Measurements from ENCODE around the gene S100A5.

S100A5 gene

GRCh38 chr1:153560241-153560640 lies 19.5 kb upstream of the S100A5 start:
- no peaks in the 10 kb centered on the region for H3K36me3 Mint-ChIP-seq (ENCODE audit: low read depth)
- H3K9me3 Mint-ChIP-seq: no peaks in the 10 kb centered on the region
- no peaks in the 10 kb centered on the region for H3K27me3 Mint-ChIP-seq
- peaks cover 5% of the 10 kb centered on the region for H3K4me1 Mint-ChIP-seq (ENCODE audit: low read depth)
- H3K4me3 Mint-ChIP-seq: no peak overlapping the region
- no peak overlapping the region for H3K27ac Mint-ChIP-seq

DNA sequence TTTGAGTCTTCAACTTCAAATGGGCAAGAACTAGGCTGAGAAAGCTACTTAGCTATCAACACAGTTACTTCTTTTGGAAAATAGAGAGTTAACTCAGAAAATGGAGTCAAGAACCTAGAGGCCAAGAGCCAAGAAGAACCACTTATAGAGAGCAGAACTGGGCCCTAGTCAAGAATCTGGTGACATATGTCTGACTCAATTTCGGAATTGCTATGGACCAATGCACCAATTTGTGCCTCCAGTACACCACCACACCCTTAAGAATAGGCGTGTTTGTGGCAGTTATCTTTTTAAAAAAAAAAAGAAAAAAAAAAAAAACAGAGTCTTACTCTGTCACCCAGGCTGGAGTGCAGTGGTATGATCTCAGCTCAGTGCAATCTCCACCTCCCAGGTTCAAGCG lies 17.1 kb upstream of the S100A5 start:
- Mint-ChIP-seq H3K27ac (no peak overlapping the region), H3K27me3 (no peaks in the 10 kb centered on the region), H3K4me1 (ENCODE audit: low read depth) (no peaks in the 10 kb centered on the region), H3K36me3 (ENCODE audit: low read depth) (no peaks in the 10 kb centered on the region), H3K9me3 (no peaks in the 10 kb centered on the region), H3K4me3 (no peak overlapping the region)

- no peaks in the 10 kb centered on the region for H3K4me1 Mint-ChIP-seq (ENCODE audit: low read depth)
- no peaks in the 10 kb centered on the region for H3K36me3 Mint-ChIP-seq (ENCODE audit: low read depth)
- no peak overlapping the region for H3K27ac Mint-ChIP-seq
- no peak overlapping the region for H3K4me3 Mint-ChIP-seq
- no peaks in the 10 kb centered on the region for H3K27me3 Mint-ChIP-seq
- no peaks in the 10 kb centered on the region for H3K9me3 Mint-ChIP-seq
These were observed 15.6 kb upstream of the S100A5 start for GRCh38 chr1:153556348-153556747.

- no peaks in the 10 kb centered on the region for H3K27me3 Mint-ChIP-seq
- no peaks in the 10 kb centered on the region for H3K9me3 Mint-ChIP-seq
- H3K4me1 Mint-ChIP-seq (ENCODE audit: low read depth): no peaks in the 10 kb centered on the region
- H3K36me3 Mint-ChIP-seq (ENCODE audit: low read depth): no peaks in the 10 kb centered on the region
- H3K27ac Mint-ChIP-seq: no peak overlapping the region
- H3K4me3 Mint-ChIP-seq: no peak overlapping the region
These were observed 13.3 kb upstream of the S100A5 start for GRCh38 chr1:153553830-153554541.

DNA sequence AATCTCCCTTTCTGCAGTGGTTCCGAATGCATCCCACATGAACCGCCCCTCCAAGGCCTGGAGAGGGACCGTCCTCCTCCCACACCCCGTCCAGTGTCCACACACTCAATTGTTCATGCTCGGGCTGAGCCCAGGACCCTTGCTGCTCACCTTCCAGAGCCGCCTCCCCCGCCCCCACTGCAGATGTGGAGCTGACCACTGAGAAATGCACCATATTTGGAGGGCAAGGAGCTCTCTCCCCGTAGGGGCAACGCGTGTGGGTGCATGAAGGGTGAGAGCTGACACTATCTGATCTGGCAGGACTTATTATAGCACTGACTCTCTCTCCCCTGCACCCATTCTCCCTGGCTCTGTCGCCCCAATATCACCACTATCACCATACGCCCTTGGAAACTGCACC lies 12.4 kb upstream of the S100A5 start:
- Mint-ChIP-seq H3K4me1 (ENCODE audit: low read depth) (peaks cover 4% of the 10 kb centered on the region), H3K9me3 (no peaks in the 10 kb centered on the region), H3K27ac (no peak overlapping the region), H3K36me3 (ENCODE audit: low read depth) (no peaks in the 10 kb centered on the region), H3K4me3 (no peak overlapping the region), H3K27me3 (no peaks in the 10 kb centered on the region)

- peaks cover 4% of the 10 kb centered on the region for H3K4me1 Mint-ChIP-seq (ENCODE audit: low read depth)
- H3K4me3 Mint-ChIP-seq: no peak overlapping the region
- no peaks in the 10 kb centered on the region for H3K36me3 Mint-ChIP-seq (ENCODE audit: low read depth)
- H3K27ac Mint-ChIP-seq: no peak overlapping the region
- H3K27me3 Mint-ChIP-seq: no peaks in the 10 kb centered on the region
- H3K9me3 Mint-ChIP-seq: no peaks in the 10 kb centered on the region
These were observed 11.6 kb upstream of the S100A5 start for GRCh38 chr1:153552335-153552734.

DNA sequence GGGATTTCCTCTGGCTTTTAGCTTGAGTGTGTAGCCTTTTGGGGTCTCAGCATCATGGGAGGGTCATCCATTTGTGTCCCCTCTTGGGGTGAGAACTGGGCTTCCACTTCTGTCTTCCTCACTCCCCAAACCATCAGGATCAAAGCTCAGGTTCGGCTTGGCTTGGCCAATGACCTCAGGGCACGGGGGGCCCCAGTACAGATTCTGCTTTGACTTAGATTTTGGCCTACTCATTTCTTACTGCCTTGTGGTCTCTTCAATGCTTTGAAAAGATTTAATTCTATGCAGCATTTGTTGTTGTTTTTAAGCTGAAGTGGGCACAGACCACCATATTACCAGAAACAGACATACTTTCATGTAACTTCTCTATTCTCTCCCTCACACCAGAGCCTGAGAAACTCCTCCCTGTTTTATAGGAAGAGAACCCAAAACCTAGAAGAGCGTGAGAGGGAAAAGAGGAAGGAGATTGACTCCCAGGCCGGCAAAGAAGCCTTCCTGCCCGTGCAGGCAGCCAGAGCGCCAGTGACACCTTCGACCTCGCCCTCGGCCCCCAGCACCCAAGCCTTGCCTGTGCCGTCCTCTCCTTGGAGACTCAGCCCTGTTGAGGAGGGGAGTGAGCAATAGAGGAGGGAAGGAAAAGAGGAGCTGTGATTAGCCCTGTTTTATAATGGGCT lies 10.2 kb upstream of the S100A5 start:
- H3K36me3 Mint-ChIP-seq (ENCODE audit: low read depth): no peaks in the 10 kb centered on the region
- peaks cover 11% of the 10 kb centered on the region for H3K4me1 Mint-ChIP-seq (ENCODE audit: low read depth)
- no peaks in the 10 kb centered on the region for H3K27me3 Mint-ChIP-seq
- no peaks in the 10 kb centered on the region for H3K9me3 Mint-ChIP-seq
- no peak overlapping the region for H3K27ac Mint-ChIP-seq
- H3K4me3 Mint-ChIP-seq: no peak overlapping the region

- Mint-ChIP-seq H3K4me3 (no peak overlapping the region), H3K36me3 (ENCODE audit: low read depth) (no peaks in the 10 kb centered on the region), H3K27me3 (no peaks in the 10 kb centered on the region), H3K4me1 (ENCODE audit: low read depth) (peaks cover 17% of the 10 kb centered on the region), H3K9me3 (no peaks in the 10 kb centered on the region), H3K27ac (no peak overlapping the region)
These were observed 9.6 kb upstream of the S100A5 start for GRCh38 chr1:153550398-153550758.

- no peaks in the 10 kb centered on the region for H3K9me3 Mint-ChIP-seq
- H3K4me1 Mint-ChIP-seq (ENCODE audit: low read depth): peaks cover 22% of the 10 kb centered on the region
- H3K27me3 Mint-ChIP-seq: no peaks in the 10 kb centered on the region
- no peak overlapping the region for H3K27ac Mint-ChIP-seq
- peaks cover under 1% of the 10 kb centered on the region for H3K36me3 Mint-ChIP-seq (ENCODE audit: low read depth)
- no peak overlapping the region for H3K4me3 Mint-ChIP-seq
These were observed 9.1 kb upstream of the S100A5 start for GRCh38 chr1:153549741-153550397.

DNA sequence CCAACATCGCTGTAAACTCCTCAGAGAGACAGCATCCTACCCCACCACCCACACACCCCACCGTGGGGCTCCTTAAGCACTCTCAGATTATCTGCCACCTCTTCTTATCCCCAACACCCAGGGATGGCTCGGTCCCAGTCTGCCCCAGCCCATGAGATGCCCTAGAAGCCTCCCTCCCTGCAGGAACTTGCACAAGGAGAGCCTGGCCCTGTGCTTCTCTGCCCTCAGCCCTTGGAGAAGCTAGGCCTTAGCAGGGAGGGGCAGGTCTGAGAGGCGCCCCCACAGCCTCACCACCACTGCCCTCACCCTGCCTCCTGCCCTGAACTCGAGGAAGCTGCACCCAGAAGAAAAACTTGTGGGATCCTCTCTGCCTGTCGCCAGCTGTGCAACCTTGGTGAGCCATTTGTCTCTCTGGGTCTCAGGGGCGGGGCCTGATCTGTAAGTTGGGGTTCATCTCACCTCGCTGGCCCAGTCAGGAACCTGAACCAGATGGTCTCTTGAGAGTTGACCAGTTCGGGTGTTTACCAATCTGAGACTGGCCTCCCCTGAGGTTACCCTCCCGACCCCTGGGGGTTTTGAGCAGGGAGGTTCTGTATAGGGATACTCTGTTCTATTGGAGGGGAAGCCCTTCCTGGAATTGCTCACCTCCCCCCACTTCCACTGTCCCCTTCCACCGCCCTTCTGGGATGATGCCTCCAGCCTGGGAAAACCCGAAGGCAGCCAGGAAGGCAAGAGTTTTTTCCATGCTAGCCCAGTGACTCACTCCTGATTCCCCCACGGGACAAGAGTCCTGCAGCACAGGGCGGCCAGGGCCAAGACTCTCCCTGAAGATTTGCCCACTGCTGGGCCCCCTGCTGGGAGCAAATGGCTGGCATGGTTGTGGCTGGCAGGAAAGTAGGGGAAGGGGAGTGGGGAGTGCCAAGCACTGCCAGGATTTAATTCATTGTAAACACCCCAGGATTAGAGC lies 8.3 kb upstream of the S100A5 start, which contains the start of gene S100A3:
Gene S100A3 (minus strand): TSS at position 537 of the 967 bp plus-strand sequence. CDS start 773 bp downstream, outside the sequence.
- Mint-ChIP-seq H3K4me3 (no peak within 1 kb of the TSS), H3K27ac (no peak within 1 kb of the TSS), H3K27me3 (no peaks in the 10 kb centered on the region)

GRCh38 chr1:153547560-153548551 lies 7.1 kb upstream of the S100A5 start:
- no peak overlapping the region for H3K4me3 Mint-ChIP-seq
- no peaks in the 10 kb centered on the region for H3K27me3 Mint-ChIP-seq
- H3K9me3 Mint-ChIP-seq: no peaks in the 10 kb centered on the region
- no peak overlapping the region for H3K27ac Mint-ChIP-seq
- H3K4me1 Mint-ChIP-seq (ENCODE audit: low read depth): peaks cover 42% of the 10 kb centered on the region
- H3K36me3 Mint-ChIP-seq (ENCODE audit: low read depth): peaks cover 10% of the 10 kb centered on the region

More for the DNA sequence above, 8.3 kb upstream of the S100A5 start, which contains the start of gene S100A3:
- H3K4me1 Mint-ChIP-seq (ENCODE audit: low read depth): peaks cover 30% of the 10 kb centered on the region
- H3K9me3 Mint-ChIP-seq: no peaks in the 10 kb centered on the region
- peaks cover 3% of the 10 kb centered on the region for H3K36me3 Mint-ChIP-seq (ENCODE audit: low read depth)

- H3K9me3 Mint-ChIP-seq: no peaks in the 10 kb centered on the region
- H3K27ac Mint-ChIP-seq: no peak overlapping the region
- peaks cover 51% of the 10 kb centered on the region for H3K4me1 Mint-ChIP-seq (ENCODE audit: low read depth)
- peaks cover 10% of the 10 kb centered on the region for H3K36me3 Mint-ChIP-seq (ENCODE audit: low read depth)
- no peak overlapping the region for H3K4me3 Mint-ChIP-seq
- H3K27me3 Mint-ChIP-seq: no peaks in the 10 kb centered on the region
These were observed 6.2 kb upstream of the S100A5 start for GRCh38 chr1:153546796-153547559.

- Mint-ChIP-seq H3K4me1 (ENCODE audit: low read depth) (peaks cover 57% of the 10 kb centered on the region), H3K27me3 (no peaks in the 10 kb centered on the region), H3K9me3 (no peaks in the 10 kb centered on the region), H3K27ac (no peak overlapping the region), H3K36me3 (ENCODE audit: low read depth) (peaks cover 10% of the 10 kb centered on the region), H3K4me3 (no peak overlapping the region)
These were observed 5.6 kb upstream of the S100A5 start for GRCh38 chr1:153546371-153546770.

Data from stimulated activated naive CD8-positive, alpha-beta T cell treated with anti-CD3 and anti-CD28 coated beads, Interleukin-15, Interleukin-2, amounts not matched to agents 100 ng/mL and 50 ng/mL, for 24 hours (primary cell).